ENCODE measurements around the gene LYPLA2.

GRCh38 chr1:23776217-23776616 is 14.7 kb upstream of the LYPLA2 start:
- TF ChIP-seq CHD1 (IDR thresholded peaks at IDR 0.05; ENCODE audit: low read depth, low read length) = no peak
- no peak for TF ChIP-seq CEBPB (IDR thresholded peaks at IDR 0.05; ENCODE audit: low read depth, low read length)
- no peak for TF ChIP-seq CTCF (conservative IDR thresholded peaks at IDR 0.05; ENCODE audit: low read depth, low read length)
- no peak for TF ChIP-seq POLR2A (IDR thresholded peaks at IDR 0.05; ENCODE audit: low read depth, low read length)
- no peak for TF ChIP-seq RCOR1 (IDR thresholded peaks at IDR 0.05; ENCODE audit: insufficient replicate concordance, low read length)
- no peak for TF ChIP-seq RFX5 (IDR thresholded peaks at IDR 0.05; ENCODE audit: low read depth, low read length)
- no peak for TF ChIP-seq SMC3 (IDR thresholded peaks at IDR 0.05; ENCODE audit: low read depth, low read length)
- no peak for TF ChIP-seq MAFK (IDR thresholded peaks at IDR 0.05; ENCODE audit: low read depth, low read length)
- no peak for TF ChIP-seq RAD21 (IDR thresholded peaks at IDR 0.05; ENCODE audit: low read length)
- no peak for TF ChIP-seq MXI1 (IDR thresholded peaks at IDR 0.05; ENCODE audit: borderline replicate concordance, low read depth, low read length)

Data from IMR-90 (cell line).